Measurements from ENCODE around the gene RELCH.

The RELCH gene

DNA sequence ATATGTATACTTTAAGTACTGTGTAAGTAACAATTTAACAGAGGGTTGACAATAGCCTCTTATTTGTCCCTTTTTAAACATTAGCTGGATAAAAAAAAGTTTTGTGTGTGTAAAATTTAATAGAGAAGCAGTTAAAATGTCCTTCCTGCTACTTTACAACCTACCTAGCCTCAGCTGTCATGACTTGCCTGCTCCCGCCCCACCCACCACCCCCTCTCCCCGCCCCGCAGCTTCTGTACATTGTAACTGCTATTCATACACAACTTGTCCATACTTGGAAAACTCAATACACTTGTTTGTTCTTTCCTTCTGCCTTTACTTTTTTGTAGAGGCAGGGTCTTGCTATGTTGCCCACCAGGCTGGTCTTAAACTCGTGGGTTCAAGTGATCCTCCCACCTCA lies 19.5 kb downstream of the RELCH start:
- no peak overlapping the region for H2AFZ ChIP-seq (ENCODE audit: low read depth, low read length)
- no peak overlapping the region for H2BK5ac ChIP-seq (ENCODE audit: low read depth, low read length, poor library complexity, severe bottlenecking)
- no peak overlapping the region for H3K23ac ChIP-seq (ENCODE audit: low read length in 2 of 2)
- no peak overlapping the region for H3K4ac ChIP-seq (ENCODE audit: low read depth in 1 of 2, low read length in 2 of 2)
- no peaks in the 10 kb centered on the region for H3K27me3 ChIP-seq (ENCODE audit: control insufficient read depth in 1 of 2, insufficient read depth in 1 of 2, low read length in 2 of 2)
- H2BK15ac ChIP-seq (ENCODE audit: low read depth, poor library complexity, severe bottlenecking) = no peak overlapping the region
- no peak overlapping the region for H3K9ac ChIP-seq (ENCODE audit: low read length)
- no peak overlapping the region for H3K14ac ChIP-seq (ENCODE audit: low read length in 2 of 2)
- no peak for DNase-seq
- WGBS = 100% methylated on average over 3 of the region's 4 CpGs
- H2BK12ac ChIP-seq (ENCODE audit: low read length in 2 of 2) = no peak overlapping the region
- no peak overlapping the region for H4K91ac ChIP-seq (ENCODE audit: low read length)
- no peak overlapping the region for H4K8ac ChIP-seq (ENCODE audit: low read length)
- no peak overlapping the region for H2AK5ac ChIP-seq (ENCODE audit: low read length, severe bottlenecking)
- peaks cover 6% of the 10 kb centered on the region for H3K9me3 ChIP-seq (ENCODE audit: control insufficient read depth, low read length)
- no peak overlapping the region for H2BK120ac ChIP-seq (ENCODE audit: low read depth, low read length)
- H3K4me1 ChIP-seq (ENCODE audit: control insufficient read depth, insufficient read depth, low read depth, low read length) = no peaks in the 10 kb centered on the region
- no peak overlapping the region for H3K4me2 ChIP-seq (ENCODE audit: low read length, poor library complexity, severe bottlenecking)
- peaks cover 15% of the 10 kb centered on the region for H3K79me1 ChIP-seq (replicated peaks; ENCODE audit: low read length, poor library complexity, severe bottlenecking)
- H3K36me3 ChIP-seq (ENCODE audit: control insufficient read depth in 1 of 2, insufficient read depth in 2 of 2, low read depth in 1 of 2, low read length in 2 of 2) = no peaks in the 10 kb centered on the region
- no peak overlapping the region for H3K4me3 ChIP-seq (ENCODE audit: insufficient read depth in 1 of 2, low read depth in 1 of 2, low read length in 2 of 2)
- no peak overlapping the region for H3K18ac ChIP-seq (ENCODE audit: low read depth in 1 of 2, low read length in 2 of 2)
- no peak overlapping the region for H3K27ac ChIP-seq (ENCODE audit: low read length, poor library complexity, severe bottlenecking)

DNA sequence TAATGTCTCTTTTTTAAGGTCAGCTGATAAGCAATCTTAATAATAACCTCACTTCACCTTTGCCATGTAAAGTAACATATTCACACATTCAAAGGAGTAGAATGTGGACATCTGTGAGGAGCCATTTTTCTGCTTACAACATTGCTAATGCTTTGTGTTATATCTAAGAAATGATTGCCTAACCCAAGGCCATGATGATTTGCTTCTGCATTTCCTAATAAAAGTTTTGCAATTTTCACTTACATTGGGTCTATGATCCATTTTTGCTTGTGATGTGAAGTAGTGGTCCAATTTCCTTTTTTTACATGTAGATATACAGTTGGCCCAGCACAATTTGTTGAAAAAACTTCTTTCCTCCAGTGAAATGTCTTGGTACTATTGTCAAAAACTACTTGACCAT lies 22.0 kb downstream of the RELCH start:
- peaks cover 20% of the 10 kb centered on the region for H3K79me1 ChIP-seq (replicated peaks; ENCODE audit: low read length, poor library complexity, severe bottlenecking)
- H3K4me3 ChIP-seq (ENCODE audit: insufficient read depth in 1 of 2, low read depth in 1 of 2, low read length in 2 of 2) = no peak overlapping the region
- H3K36me3 ChIP-seq (ENCODE audit: control insufficient read depth in 1 of 2, insufficient read depth in 2 of 2, low read depth in 1 of 2, low read length in 2 of 2) = peaks cover 0 to 18% of the 10 kb centered on the region in 2 experiments
- no peak overlapping the region for H4K8ac ChIP-seq (ENCODE audit: low read length)
- no peak overlapping the region for H2AK5ac ChIP-seq (ENCODE audit: low read length, severe bottlenecking)
- no peak overlapping the region for H3K4me2 ChIP-seq (ENCODE audit: low read length, poor library complexity, severe bottlenecking)
- no peak overlapping the region for H4K91ac ChIP-seq (ENCODE audit: low read length)
- no peak overlapping the region for H3K4ac ChIP-seq (ENCODE audit: low read depth in 1 of 2, low read length in 2 of 2)
- no peak overlapping the region for H3K9ac ChIP-seq (ENCODE audit: low read length)
- DNase-seq = no peak
- no peak overlapping the region for H2BK15ac ChIP-seq (ENCODE audit: low read depth, poor library complexity, severe bottlenecking)
- H3K27ac ChIP-seq (ENCODE audit: low read length, poor library complexity, severe bottlenecking) = no peak overlapping the region
- H3K9me3 ChIP-seq (ENCODE audit: control insufficient read depth, low read length) = peaks cover 6% of the 10 kb centered on the region
- H2BK12ac ChIP-seq (ENCODE audit: low read length in 2 of 2) = no peak overlapping the region
- H3K27me3 ChIP-seq (ENCODE audit: control insufficient read depth in 1 of 2, insufficient read depth in 1 of 2, low read length in 2 of 2) = no peaks in the 10 kb centered on the region
- no peak overlapping the region for H2BK120ac ChIP-seq (ENCODE audit: low read depth, low read length)
- H3K18ac ChIP-seq (ENCODE audit: low read depth in 1 of 2, low read length in 2 of 2) = no peak overlapping the region
- H3K14ac ChIP-seq (ENCODE audit: low read length in 2 of 2) = no peak overlapping the region
- no peak overlapping the region for H2AFZ ChIP-seq (ENCODE audit: low read depth, low read length)
- no peak overlapping the region for H3K23ac ChIP-seq (ENCODE audit: low read length in 2 of 2)
- no peaks in the 10 kb centered on the region for H3K4me1 ChIP-seq (ENCODE audit: control insufficient read depth, insufficient read depth, low read depth, low read length)
- no peak overlapping the region for H2BK5ac ChIP-seq (ENCODE audit: low read depth, low read length, poor library complexity, severe bottlenecking)

DNA sequence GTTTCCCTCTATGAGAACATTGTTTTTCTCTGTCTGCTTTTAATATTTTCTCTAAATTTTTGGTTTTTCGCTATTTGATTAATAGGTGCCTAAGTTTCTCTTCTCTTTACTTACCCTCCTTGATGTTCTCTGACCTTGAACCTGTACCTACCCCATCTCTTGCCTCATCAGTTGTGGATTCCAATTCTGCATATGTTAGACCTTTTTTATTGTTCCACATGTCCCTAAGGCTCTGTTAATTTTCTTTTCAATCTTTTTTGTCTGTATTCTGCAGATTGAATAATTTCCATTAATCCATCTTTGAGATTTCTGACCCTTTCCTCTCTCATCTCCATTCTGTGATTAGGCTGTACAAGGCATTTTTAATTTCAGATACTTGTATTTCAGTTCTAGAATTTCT lies 23.1 kb downstream of the RELCH start:
- no peak overlapping the region for H2BK15ac ChIP-seq (ENCODE audit: low read depth, poor library complexity, severe bottlenecking)
- no peak overlapping the region for H2AK5ac ChIP-seq (ENCODE audit: low read length, severe bottlenecking)
- peaks cover 22% of the 10 kb centered on the region for H3K79me1 ChIP-seq (replicated peaks; ENCODE audit: low read length, poor library complexity, severe bottlenecking)
- no peak overlapping the region for H4K8ac ChIP-seq (ENCODE audit: low read length)
- no peak overlapping the region for H3K23ac ChIP-seq (ENCODE audit: low read length in 2 of 2)
- H3K9ac ChIP-seq (ENCODE audit: low read length) = no peak overlapping the region
- peaks cover 6 to 29% of the 10 kb centered on the region in 2 experiments for H3K36me3 ChIP-seq (ENCODE audit: control insufficient read depth in 1 of 2, insufficient read depth in 2 of 2, low read depth in 1 of 2, low read length in 2 of 2)
- no peak overlapping the region for H2AFZ ChIP-seq (ENCODE audit: low read depth, low read length)
- no peak overlapping the region for H2BK5ac ChIP-seq (ENCODE audit: low read depth, low read length, poor library complexity, severe bottlenecking)
- H4K91ac ChIP-seq (ENCODE audit: low read length) = no peak overlapping the region
- no peak overlapping the region for H3K4me3 ChIP-seq (ENCODE audit: insufficient read depth in 1 of 2, low read depth in 1 of 2, low read length in 2 of 2)
- H3K27me3 ChIP-seq (ENCODE audit: control insufficient read depth in 1 of 2, insufficient read depth in 1 of 2, low read length in 2 of 2) = no peaks in the 10 kb centered on the region
- no peak overlapping the region for H3K14ac ChIP-seq (ENCODE audit: low read length in 2 of 2)
- H3K4ac ChIP-seq (ENCODE audit: low read depth in 1 of 2, low read length in 2 of 2) = no peak overlapping the region
- no peak overlapping the region for H3K4me2 ChIP-seq (ENCODE audit: low read length, poor library complexity, severe bottlenecking)
- no peaks in the 10 kb centered on the region for H3K4me1 ChIP-seq (ENCODE audit: control insufficient read depth, insufficient read depth, low read depth, low read length)
- no peak overlapping the region for H3K18ac ChIP-seq (ENCODE audit: low read depth in 1 of 2, low read length in 2 of 2)
- WGBS = 89% methylated on average over 1 of the region's 1 CpG
- no peak overlapping the region for H2BK120ac ChIP-seq (ENCODE audit: low read depth, low read length)
- H2BK12ac ChIP-seq (ENCODE audit: low read length in 2 of 2) = no peak overlapping the region
- no peak overlapping the region for H3K27ac ChIP-seq (ENCODE audit: low read length, poor library complexity, severe bottlenecking)
- no peak for DNase-seq
- peaks cover 6% of the 10 kb centered on the region for H3K9me3 ChIP-seq (ENCODE audit: control insufficient read depth, low read length)

DNA sequence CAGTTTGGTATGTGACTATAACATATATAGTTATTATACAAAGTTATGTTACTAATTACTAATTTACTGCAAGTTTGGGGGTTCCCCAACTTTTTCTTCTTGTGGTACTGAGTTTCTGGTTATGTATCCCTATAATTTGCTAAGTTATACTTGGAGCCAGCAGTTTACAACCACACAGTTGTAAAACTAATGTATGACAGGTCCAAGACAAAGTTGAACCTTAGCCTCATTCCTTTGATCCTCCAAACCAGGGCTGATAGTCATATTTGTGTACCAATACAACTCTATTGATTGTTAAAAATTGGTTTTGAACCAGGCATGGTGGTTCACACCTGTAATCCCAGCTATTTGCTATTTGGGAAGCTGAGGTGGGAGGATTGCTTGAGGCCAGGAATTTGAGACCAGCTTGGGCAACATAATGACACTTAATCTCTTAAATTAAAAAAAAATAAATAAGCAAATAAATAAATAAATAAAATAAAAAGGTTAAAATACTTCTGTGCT lies 24.3 kb downstream of the RELCH start:
- H3K18ac ChIP-seq (ENCODE audit: low read depth in 1 of 2, low read length in 2 of 2) = no peak overlapping the region
- no peaks in the 10 kb centered on the region for H3K27me3 ChIP-seq (ENCODE audit: control insufficient read depth in 1 of 2, insufficient read depth in 1 of 2, low read length in 2 of 2)
- peaks cover 6 to 39% of the 10 kb centered on the region in 2 experiments for H3K36me3 ChIP-seq (ENCODE audit: control insufficient read depth in 1 of 2, insufficient read depth in 2 of 2, low read depth in 1 of 2, low read length in 2 of 2)

More for the DNA sequence above, 24.3 kb downstream of the RELCH start:
- Histone ChIP-seq H3K4me2 (ENCODE audit: low read length, poor library complexity, severe bottlenecking) (no peak overlapping the region), H4K8ac (ENCODE audit: low read length) (no peak overlapping the region), H3K14ac (ENCODE audit: low read length in 2 of 2) (no peak overlapping the region), H4K91ac (ENCODE audit: low read length) (no peak overlapping the region), H3K4me1 (ENCODE audit: control insufficient read depth, insufficient read depth, low read depth, low read length) (no peaks in the 10 kb centered on the region), H3K9ac (ENCODE audit: low read length) (no peak overlapping the region), H2BK12ac (ENCODE audit: low read length in 2 of 2) (no peak overlapping the region), H3K23ac (ENCODE audit: low read length in 2 of 2) (no peak overlapping the region), H3K9me3 (ENCODE audit: control insufficient read depth, low read length) (peaks cover 6% of the 10 kb centered on the region), H3K79me1 (replicated peaks; ENCODE audit: low read length, poor library complexity, severe bottlenecking) (peaks cover 19% of the 10 kb centered on the region), H2AK5ac (ENCODE audit: low read length, severe bottlenecking) (no peak overlapping the region), H2BK15ac (ENCODE audit: low read depth, poor library complexity, severe bottlenecking) (no peak overlapping the region), H2AFZ (ENCODE audit: low read depth, low read length) (no peak overlapping the region), H3K27ac (ENCODE audit: low read length, poor library complexity, severe bottlenecking) (no peak overlapping the region), H3K4me3 (ENCODE audit: insufficient read depth in 1 of 2, low read depth in 1 of 2, low read length in 2 of 2) (no peak overlapping the region), H2BK5ac (ENCODE audit: low read depth, low read length, poor library complexity, severe bottlenecking) (no peak overlapping the region), H3K4ac (ENCODE audit: low read depth in 1 of 2, low read length in 2 of 2) (no peak overlapping the region), H2BK120ac (ENCODE audit: low read depth, low read length) (no peak overlapping the region)
- DNase-seq = no peak
